ENCODE measurements around the gene ATE1. TPM values are rescaled to one million over a fixed set of nuclear protein-coding genes. Genes with fewer than 3 reads are reported as not detected.

ATE1 gene
- total and polyA plus RNA-seq, 10 of the 15 experiments (the other 5 are each of a cell fraction or from before 2014, with no cell fraction given), result 4.3 to 22.7 (median 15.9) TPM

DNA sequence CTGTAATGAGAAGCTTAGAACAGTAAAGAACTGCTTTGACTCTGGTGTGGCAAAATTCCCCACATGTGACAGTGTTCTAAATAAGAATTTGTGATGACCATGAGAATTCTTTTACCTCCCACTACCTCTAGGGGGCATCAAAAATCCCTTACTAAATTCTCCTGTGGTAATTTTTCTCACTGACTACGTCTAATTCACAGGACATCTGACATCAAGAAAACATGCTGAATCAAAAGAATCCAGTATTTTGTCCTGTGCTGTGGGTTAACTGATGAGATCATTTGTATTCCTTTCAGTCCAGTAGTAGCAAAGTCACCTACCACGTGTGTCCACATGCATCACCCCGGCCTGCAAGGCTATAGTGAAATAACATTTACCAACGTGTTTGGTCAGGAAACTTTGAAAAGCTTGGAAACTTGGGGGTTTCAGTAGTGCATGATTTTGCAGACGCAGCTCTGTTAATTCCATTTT is 103.8 kb downstream of the ATE1 start (continued):
- TF ChIP-seq, protein P1, sequence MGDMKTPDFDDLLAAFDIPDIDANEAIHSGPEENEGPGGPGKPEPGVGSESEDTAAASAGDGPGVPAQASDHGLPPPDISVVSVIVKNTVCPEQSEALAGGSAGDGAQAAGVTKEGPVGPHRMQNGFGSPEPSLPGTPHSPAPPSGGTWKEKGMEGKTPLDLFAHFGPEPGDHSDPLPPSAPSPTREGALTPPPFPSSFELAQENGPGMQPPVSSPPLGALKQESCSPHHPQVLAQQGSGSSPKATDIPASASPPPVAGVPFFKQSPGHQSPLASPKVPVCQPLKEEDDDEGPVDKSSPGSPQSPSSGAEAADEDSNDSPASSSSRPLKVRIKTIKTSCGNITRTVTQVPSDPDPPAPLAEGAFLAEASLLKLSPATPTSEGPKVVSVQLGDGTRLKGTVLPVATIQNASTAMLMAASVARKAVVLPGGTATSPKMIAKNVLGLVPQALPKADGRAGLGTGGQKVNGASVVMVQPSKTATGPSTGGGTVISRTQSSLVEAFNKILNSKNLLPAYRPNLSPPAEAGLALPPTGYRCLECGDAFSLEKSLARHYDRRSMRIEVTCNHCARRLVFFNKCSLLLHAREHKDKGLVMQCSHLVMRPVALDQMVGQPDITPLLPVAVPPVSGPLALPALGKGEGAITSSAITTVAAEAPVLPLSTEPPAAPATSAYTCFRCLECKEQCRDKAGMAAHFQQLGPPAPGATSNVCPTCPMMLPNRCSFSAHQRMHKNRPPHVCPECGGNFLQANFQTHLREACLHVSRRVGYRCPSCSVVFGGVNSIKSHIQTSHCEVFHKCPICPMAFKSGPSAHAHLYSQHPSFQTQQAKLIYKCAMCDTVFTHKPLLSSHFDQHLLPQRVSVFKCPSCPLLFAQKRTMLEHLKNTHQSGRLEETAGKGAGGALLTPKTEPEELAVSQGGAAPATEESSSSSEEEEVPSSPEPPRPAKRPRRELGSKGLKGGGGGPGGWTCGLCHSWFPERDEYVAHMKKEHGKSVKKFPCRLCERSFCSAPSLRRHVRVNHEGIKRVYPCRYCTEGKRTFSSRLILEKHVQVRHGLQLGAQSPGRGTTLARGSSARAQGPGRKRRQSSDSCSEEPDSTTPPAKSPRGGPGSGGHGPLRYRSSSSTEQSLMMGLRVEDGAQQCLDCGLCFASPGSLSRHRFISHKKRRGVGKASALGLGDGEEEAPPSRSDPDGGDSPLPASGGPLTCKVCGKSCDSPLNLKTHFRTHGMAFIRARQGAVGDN (IDR thresholded peaks at IDR 0.05), result peak; percentile 38; the same call in 1 of the 2 replicates
- TF ChIP-seq SMC3 (IDR thresholded peaks at IDR 0.05; ENCODE audit: borderline replicate concordance, low read length), result peak; percentile 45; the same call in 1 of the 2 replicates
- no peak for TF ChIP-seq FOXK2 (IDR thresholded peaks at IDR 0.05)
- TF ChIP-seq POLR2AphosphoS5 (IDR thresholded peaks at IDR 0.05; ENCODE audit: low read length), result no peak
- no peak for TF ChIP-seq MTA3 (IDR thresholded peaks at IDR 0.05; ENCODE audit: borderline replicate concordance, low read length)
- TF ChIP-seq, protein P2, sequence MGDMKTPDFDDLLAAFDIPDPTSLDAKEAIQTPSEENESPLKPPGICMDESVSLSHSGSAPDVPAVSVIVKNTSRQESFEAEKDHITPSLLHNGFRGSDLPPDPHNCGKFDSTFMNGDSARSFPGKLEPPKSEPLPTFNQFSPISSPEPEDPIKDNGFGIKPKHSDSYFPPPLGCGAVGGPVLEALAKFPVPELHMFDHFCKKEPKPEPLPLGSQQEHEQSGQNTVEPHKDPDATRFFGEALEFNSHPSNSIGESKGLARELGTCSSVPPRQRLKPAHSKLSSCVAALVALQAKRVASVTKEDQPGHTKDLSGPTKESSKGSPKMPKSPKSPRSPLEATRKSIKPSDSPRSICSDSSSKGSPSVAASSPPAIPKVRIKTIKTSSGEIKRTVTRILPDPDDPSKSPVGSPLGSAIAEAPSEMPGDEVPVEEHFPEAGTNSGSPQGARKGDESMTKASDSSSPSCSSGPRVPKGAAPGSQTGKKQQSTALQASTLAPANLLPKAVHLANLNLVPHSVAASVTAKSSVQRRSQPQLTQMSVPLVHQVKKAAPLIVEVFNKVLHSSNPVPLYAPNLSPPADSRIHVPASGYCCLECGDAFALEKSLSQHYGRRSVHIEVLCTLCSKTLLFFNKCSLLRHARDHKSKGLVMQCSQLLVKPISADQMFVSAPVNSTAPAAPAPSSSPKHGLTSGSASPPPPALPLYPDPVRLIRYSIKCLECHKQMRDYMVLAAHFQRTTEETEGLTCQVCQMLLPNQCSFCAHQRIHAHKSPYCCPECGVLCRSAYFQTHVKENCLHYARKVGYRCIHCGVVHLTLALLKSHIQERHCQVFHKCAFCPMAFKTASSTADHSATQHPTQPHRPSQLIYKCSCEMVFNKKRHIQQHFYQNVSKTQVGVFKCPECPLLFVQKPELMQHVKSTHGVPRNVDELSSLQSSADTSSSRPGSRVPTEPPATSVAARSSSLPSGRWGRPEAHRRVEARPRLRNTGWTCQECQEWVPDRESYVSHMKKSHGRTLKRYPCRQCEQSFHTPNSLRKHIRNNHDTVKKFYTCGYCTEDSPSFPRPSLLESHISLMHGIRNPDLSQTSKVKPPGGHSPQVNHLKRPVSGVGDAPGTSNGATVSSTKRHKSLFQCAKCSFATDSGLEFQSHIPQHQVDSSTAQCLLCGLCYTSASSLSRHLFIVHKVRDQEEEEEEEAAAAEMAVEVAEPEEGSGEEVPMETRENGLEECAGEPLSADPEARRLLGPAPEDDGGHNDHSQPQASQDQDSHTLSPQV (IDR thresholded peaks at IDR 0.05), result 0 out of 2 replicates have a peak, but pooled peaks have one; percentile 12
- TF ChIP-seq RFX5 (IDR thresholded peaks at IDR 0.05; ENCODE audit: low read depth, low read length), result no peak
- TF ChIP-seq RAD21 (IDR thresholded peaks at IDR 0.05; ENCODE audit: insufficient read depth, low read depth, low read length), result peak; percentile 41
- TF ChIP-seq BACH1 (IDR thresholded peaks at IDR 0.05; ENCODE audit: borderline replicate concordance), result no peak
- TF ChIP-seq JUND (IDR thresholded peaks at IDR 0.05; ENCODE audit: low read depth, low read length), result no peak
- TF ChIP-seq ZBED1 (IDR thresholded peaks at IDR 0.05; ENCODE audit: borderline replicate concordance), result no peak
- TF ChIP-seq KAT2A (conservative IDR thresholded peaks at IDR 0.05; ENCODE audit: control insufficient read depth, low read depth, low read length), result no peak
- TF ChIP-seq HDAC6 (IDR thresholded peaks at IDR 0.05; ENCODE audit: unreplicated experiment), result no peak
- no peak for TF ChIP-seq NFYB (IDR thresholded peaks at IDR 0.05; ENCODE audit: insufficient read depth, low read depth, low read length)
- no peak for TF ChIP-seq TARDBP (IDR thresholded peaks at IDR 0.05; ENCODE audit: borderline replicate concordance)
- TF ChIP-seq ZNF207 (IDR thresholded peaks at IDR 0.05; ENCODE audit: borderline replicate concordance), result no peak
- TF ChIP-seq YY1 (IDR thresholded peaks at IDR 0.05; ENCODE audit: low read depth, low read length), result no peak
- no peak for TF ChIP-seq ELK1 (IDR thresholded peaks at IDR 0.05; ENCODE audit: low read depth, low read length)
- no peak for TF ChIP-seq WRNIP1 (IDR thresholded peaks at IDR 0.05; ENCODE audit: borderline replicate concordance, low read depth, low read length)
- TF ChIP-seq HSF1 (IDR thresholded peaks at IDR 0.05; ENCODE audit: low read depth, low read length), result no peak

Data from GM12878 (cell line).